Muscle layer of colon (tissue), 2 donors: Measurements from ENCODE around the gene HTR3C.

Experiments
- H3K27ac ChIP-seq: one replicate; pipeline ENCODE4 v1.7.0; 2013; ENCODE audit warnings: low read depth, mild to moderate bottlenecking, low read length, moderate library complexity
- H3K27me3 ChIP-seq, 2 donors: one replicate each; pipeline ENCODE4 v1.7.0; 2013; ENCODE audit warnings: low read length in 2 of 2, mild to moderate bottlenecking in 2 of 2; ENCODE audit not compliant: insufficient read depth in 2 of 2, control insufficient read depth in 1 of 2
- H3K36me3 ChIP-seq: one replicate; pipeline ENCODE4 v1.7.0; 2013; ENCODE audit warnings: mild to moderate bottlenecking, low read length; ENCODE audit not compliant: insufficient read depth
- H3K4me1 ChIP-seq: one replicate; pipeline ENCODE4 v1.7.0; 2013; ENCODE audit warnings: mild to moderate bottlenecking, low read length; ENCODE audit not compliant: insufficient read depth
- H3K4me3 ChIP-seq, 2 donors: one replicate each; pipeline ENCODE4 v1.7.0; 2013; ENCODE audit warnings: low read length in 2 of 2, low read depth in 1 of 2, mild to moderate bottlenecking in 1 of 2, moderate library complexity in 1 of 2
- H3K9ac ChIP-seq: one replicate; pipeline ENCODE4 v1.7.0; 2013; ENCODE audit warnings: low read length
- H3K9me3 ChIP-seq: one replicate; pipeline ENCODE4 v1.7.0; 2013; ENCODE audit warnings: mild to moderate bottlenecking, low read length
- donor health status: abdominal sarcoma.
- donor health status: Adenocarcinoma of cecum.

HTR3C gene

DNA sequence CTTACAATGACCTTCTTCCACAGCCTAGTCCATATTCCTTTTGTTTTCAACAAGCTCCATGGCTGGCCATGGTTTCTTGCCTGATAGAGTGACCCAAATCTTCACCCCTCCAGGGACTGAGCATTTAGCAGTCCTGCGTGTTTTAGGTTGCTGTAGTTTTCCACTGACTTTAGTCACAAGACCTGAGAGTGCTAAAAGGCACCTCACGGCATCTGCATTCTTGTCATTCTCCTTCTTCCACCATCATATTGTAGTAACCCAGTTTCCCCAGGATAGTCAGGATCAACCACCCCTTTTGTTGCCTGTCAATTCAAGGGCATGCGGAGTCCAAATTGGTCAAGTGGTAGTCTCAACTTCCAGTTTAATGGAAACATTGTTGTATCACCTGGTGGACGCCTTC lies 20.8 kb downstream of the HTR3C start:
- no peak overlapping the region for H3K9ac ChIP-seq
- no peaks in the 10 kb centered on the region for H3K36me3 ChIP-seq
- H3K4me3 ChIP-seq: no peak overlapping the region
- no peaks in the 10 kb centered on the region for H3K4me1 ChIP-seq
- H3K27me3 ChIP-seq: no peaks in the 10 kb centered on the region
- no peak overlapping the region for H3K27ac ChIP-seq
- H3K9me3 ChIP-seq: no peaks in the 10 kb centered on the region

DNA sequence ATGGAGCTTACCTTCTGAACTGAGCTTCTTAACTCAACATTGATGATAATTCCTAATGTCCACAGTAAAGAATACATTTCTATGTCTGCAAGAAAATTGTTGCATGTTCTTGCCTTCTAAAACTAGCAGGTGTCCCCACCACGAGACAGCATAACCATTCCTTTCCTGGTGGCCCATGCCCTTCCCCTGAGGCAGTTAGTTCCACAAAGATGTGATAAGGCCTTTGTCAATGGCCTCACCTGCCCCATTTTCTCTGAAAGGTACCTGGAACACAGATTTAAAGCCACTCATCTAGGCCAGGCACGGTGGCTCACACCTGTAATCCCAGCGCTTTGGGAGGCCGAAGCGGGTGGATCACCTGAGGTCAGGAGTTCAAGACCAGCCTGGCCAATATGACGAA lies 23.1 kb downstream of the HTR3C start:
- no peak overlapping the region for H3K4me3 ChIP-seq
- no peaks in the 10 kb centered on the region for H3K9me3 ChIP-seq
- no peaks in the 10 kb centered on the region for H3K27me3 ChIP-seq
- no peaks in the 10 kb centered on the region for H3K36me3 ChIP-seq
- H3K4me1 ChIP-seq: no peaks in the 10 kb centered on the region
- no peak overlapping the region for H3K9ac ChIP-seq
- no peak overlapping the region for H3K27ac ChIP-seq

DNA sequence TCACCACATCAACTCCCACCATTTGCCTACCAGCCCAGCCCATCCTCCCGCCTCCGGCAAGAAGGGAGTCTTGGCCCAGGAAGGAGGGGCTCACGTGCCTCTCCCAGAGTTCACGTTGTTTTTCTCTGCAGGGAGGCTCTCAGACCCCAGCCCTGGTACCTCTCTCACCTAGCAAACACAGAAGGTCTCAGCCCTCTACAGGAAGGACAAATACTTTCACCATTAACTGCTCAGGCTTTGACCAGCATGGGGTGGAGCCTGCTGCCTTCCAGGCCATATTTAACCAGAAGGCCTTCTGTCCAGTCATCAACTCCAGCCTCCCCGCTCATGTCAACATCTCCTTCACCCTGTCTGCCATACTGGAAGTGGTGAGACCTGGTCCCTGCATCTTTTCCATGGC lies 25.0 kb downstream of the HTR3C start:
- no peak overlapping the region for H3K27ac ChIP-seq
- no peaks in the 10 kb centered on the region for H3K9me3 ChIP-seq
- no peaks in the 10 kb centered on the region for H3K4me1 ChIP-seq
- H3K27me3 ChIP-seq: no peaks in the 10 kb centered on the region
- H3K9ac ChIP-seq: no peak overlapping the region
- no peak overlapping the region for H3K4me3 ChIP-seq
- no peaks in the 10 kb centered on the region for H3K36me3 ChIP-seq

DNA sequence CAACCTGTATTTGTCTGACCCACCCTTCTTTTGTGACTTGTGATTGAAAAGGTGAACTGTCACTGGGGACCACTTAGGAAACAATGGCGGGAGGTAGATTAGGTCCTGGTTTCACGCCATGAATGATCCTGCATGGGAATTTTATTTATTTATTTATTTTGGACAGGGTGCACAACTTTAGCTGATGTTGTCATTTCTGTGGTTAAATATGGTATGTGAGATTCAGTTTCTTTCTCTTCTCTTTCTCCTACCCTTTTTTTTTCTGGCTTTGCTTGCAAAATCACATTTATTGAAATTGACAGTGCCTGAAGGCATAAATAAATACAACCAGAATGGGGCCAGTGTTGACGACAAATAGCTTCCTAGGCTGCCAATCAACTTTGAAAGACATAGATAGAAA lies 26.0 kb downstream of the HTR3C start:
- H3K27me3 ChIP-seq: no peaks in the 10 kb centered on the region
- H3K9ac ChIP-seq: no peak overlapping the region
- no peaks in the 10 kb centered on the region for H3K4me1 ChIP-seq
- no peak overlapping the region for H3K4me3 ChIP-seq
- H3K36me3 ChIP-seq: no peaks in the 10 kb centered on the region
- no peak overlapping the region for H3K27ac ChIP-seq
- no peaks in the 10 kb centered on the region for H3K9me3 ChIP-seq

DNA sequence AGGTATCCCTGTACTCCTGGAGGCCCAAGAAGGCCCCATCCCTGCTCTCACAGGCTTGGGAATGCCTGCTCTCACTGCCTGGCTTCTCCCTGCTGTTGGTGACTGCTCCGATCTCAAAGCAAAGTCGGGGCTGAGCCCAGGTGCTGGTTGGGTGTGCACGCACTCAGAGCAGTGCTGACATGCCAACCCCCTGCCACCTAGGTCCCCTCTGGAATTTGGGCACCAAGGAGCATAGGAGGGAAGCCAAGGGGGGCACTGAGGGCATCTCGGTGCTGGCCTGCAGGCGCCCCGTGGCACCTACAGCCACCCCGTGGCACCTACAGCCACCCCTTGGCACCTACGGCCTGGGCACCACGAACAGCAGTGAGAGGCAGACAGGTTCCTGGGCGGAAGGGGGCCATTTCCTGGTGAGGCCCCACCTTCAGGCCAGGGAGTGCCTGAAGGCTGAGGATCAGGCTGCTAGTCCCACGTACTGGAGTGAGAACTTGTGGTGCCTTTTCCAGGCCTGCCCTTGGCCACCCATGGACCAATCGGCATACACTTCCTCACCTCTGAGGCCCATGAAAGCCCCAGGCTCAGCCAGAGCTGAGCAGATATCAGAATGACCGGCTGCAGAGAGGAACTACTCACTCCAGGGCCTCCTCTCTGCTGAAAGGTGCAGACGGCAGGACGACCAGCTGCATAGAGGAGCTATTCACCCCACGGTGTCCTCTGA lies 28.4 kb downstream of the HTR3C start:
- Histone ChIP-seq H3K9ac (no peak overlapping the region), H3K9me3 (no peaks in the 10 kb centered on the region), H3K36me3 (no peaks in the 10 kb centered on the region), H3K27me3 (no peaks in the 10 kb centered on the region), H3K4me3 (no peak overlapping the region), H3K27ac (no peak overlapping the region), H3K4me1 (no peaks in the 10 kb centered on the region)

DNA sequence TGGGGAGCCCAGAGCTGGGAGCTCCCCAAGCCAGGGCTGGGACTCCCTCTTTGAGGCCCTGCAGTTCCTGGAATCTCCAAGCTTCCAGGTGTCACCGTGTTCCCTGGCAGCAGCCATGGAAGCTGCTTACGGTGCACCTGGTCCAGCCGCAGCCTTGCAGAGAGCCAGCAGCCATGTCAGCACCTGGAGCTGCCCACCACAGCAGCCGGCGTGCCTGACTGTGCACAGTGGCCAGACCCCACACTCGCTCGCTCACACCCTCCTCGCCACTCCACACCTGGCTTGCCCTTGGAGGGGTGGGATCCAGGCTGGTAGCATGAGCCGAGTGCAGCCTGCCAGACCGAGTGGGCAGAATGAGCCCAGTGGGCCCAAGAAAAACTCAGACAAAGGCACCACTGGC lies 29.2 kb downstream of the HTR3C start:
- Histone ChIP-seq H3K36me3 (no peaks in the 10 kb centered on the region), H3K4me1 (no peaks in the 10 kb centered on the region), H3K4me3 (no peak overlapping the region), H3K27ac (no peak overlapping the region), H3K9ac (no peak overlapping the region), H3K9me3 (no peaks in the 10 kb centered on the region), H3K27me3 (no peaks in the 10 kb centered on the region)

DNA sequence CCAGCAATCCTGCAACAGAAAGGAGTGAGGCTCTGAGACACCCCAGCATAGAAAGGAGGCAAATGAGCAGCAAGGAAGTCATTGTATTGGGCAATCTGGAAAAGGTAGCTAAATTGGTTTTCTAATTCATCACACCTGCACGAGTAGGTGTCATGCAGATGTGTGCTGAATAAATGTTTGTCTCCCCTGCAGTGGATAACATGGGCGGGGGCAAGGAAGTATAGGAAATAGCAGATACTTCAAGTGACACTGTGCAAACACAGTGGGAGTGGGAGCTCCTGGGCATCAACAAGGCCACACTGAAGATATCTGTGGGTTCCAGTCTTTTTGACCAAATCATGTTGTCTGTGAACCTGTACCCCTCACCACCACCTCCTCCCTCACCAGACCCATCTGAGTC lies 29.6 kb downstream of the HTR3C start:
- Histone ChIP-seq H3K27me3 (no peaks in the 10 kb centered on the region), H3K9me3 (no peaks in the 10 kb centered on the region), H3K4me3 (no peak overlapping the region), H3K9ac (no peak overlapping the region), H3K4me1 (no peaks in the 10 kb centered on the region), H3K27ac (no peak overlapping the region), H3K36me3 (no peaks in the 10 kb centered on the region)

DNA sequence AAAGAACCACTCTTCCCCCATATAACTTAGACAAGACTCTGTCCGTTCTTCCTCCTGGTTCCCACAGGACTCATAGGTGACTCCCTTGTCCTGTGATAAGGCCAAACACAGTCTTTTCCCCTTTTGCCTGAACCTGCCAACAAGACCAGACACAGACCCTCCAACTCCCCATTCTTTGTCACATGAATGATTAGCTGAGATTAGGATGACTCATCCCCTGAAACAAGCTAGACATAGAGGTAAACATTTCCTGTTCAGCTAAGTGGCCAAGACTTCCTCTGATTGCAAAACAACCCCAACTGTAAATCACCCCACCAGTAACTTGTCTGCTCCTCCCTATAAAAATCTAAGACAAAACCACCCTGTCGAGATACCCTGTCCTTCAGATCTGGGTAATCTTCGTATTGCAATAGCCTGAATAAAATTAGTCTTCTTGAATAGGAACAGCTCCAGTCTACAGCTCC lies 32.6 kb downstream of the HTR3C start:
- H3K9ac ChIP-seq: no peak overlapping the region
- H3K4me3 ChIP-seq: no peak overlapping the region
- H3K36me3 ChIP-seq: no peaks in the 10 kb centered on the region
- H3K27ac ChIP-seq: no peak overlapping the region
- H3K4me1 ChIP-seq: no peaks in the 10 kb centered on the region
- H3K27me3 ChIP-seq: no peaks in the 10 kb centered on the region
- no peaks in the 10 kb centered on the region for H3K9me3 ChIP-seq

DNA sequence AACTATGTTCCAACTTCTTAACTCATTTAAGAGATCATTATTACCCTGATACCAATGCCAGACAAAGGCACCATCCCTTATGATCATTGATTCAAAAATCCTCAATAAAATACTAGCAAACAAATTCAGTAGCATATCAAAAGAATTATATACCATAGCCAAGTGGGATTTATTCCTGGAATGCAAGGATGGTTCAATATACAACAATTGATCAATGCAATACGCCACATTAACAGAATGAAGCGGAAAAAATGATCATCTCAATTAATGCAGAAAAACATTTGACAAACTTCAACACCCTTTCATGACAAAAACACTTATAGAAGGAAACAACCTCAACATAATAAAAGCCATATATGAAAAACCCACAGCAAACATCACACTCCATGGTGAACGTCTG lies 39.4 kb downstream of the HTR3C start:
- H3K4me1 ChIP-seq: no peaks in the 10 kb centered on the region
- no peaks in the 10 kb centered on the region for H3K36me3 ChIP-seq
- H3K27me3 ChIP-seq: no peaks in the 10 kb centered on the region
- no peak overlapping the region for H3K27ac ChIP-seq
- H3K9ac ChIP-seq: no peak overlapping the region
- no peak overlapping the region for H3K4me3 ChIP-seq
- peaks cover 4% of the 10 kb centered on the region for H3K9me3 ChIP-seq

DNA sequence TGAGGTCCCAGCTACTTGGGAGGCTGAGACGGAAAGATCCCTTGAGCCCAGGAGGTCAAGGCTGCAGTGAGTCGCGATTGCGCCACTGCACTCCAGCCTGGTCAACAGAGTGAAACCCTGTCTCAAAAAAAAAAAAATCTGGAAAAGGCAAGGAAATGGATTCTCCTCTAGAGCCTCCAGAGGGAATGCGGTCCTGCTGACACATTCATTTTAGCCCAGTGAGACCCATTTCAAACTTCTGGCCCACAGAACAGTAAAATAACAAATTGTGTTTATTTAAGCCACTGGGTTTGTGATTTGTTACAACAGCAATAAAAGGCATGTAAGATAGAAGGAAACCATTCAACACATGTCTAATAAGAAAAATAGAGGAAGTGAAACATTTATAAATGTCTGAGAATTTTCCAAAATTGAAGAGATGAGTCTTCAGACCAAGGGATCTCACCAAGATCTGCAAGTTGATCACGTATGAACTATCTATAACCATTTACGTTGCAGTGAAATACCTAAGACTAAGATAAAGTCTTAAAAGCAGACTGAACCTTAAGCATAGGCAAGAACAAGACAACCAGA lies 44.0 kb downstream of the HTR3C start, which contains the start of gene HTR3E:
TSS of gene HTR3E (plus strand) at position 254 of the 573 bp plus-strand sequence. CDS start 466 bp downstream, outside the sequence.
- Histone ChIP-seq H3K4me1 (no peaks in the 10 kb centered on the region), H3K9ac (no peak within 1 kb of the TSS), H3K27ac (no peak within 1 kb of the TSS), H3K27me3 (no peaks in the 10 kb centered on the region), H3K9me3 (peaks cover 4% of the 10 kb centered on the region), H3K4me3 (no peak within 1 kb of the TSS), H3K36me3 (no peaks in the 10 kb centered on the region)

DNA sequence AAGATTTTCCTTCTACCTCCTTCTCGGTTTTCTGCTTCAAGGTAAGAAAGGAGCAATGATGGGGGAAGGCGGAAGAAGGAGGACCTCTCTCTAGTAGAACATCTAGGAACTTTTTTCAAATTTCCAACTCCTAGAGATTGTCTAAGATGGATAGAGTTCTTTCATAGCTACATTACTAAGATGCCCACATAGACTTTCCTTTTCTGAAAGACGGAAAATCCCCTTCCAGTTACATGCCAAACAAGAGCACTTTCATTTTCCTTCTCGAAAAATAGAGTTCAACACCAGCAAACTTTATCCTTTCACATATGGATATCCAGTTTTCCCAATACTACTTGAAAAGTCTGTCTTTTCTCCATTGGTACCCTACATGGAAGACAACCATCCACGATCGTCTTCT lies 44.7 kb downstream of the HTR3C start:
- no peaks in the 10 kb centered on the region for H3K4me1 ChIP-seq
- H3K36me3 ChIP-seq: no peaks in the 10 kb centered on the region
- no peaks in the 10 kb centered on the region for H3K27me3 ChIP-seq
- no peak overlapping the region for H3K9ac ChIP-seq
- H3K4me3 ChIP-seq: no peak overlapping the region
- peaks cover 2% of the 10 kb centered on the region for H3K9me3 ChIP-seq
- no peak overlapping the region for H3K27ac ChIP-seq
